ENCODE measurements around the gene KLHL14. TPM values are rescaled to one million over a fixed set of nuclear protein-coding genes. Genes with fewer than 3 reads are reported as not detected.
"Not testable (repeated sequence)": the region's sequence is repeated elsewhere in the genome, so short reads cannot be mapped to it uniquely, and the experiment has no call there.

The KLHL14 gene
- polyA plus RNA-seq, 2 of the 4 experiments (the other 2 are of a cell fraction), result not detected

- TF ChIP-seq JUNB (IDR thresholded peaks at IDR 0.05), result no peak
- no peak for TF ChIP-seq BHLHE40 (IDR thresholded peaks at IDR 0.05; ENCODE audit: low read depth, low read length)
- TF ChIP-seq RCOR1 (IDR thresholded peaks at IDR 0.05; ENCODE audit: low read depth, low read length), result no peak
- TF ChIP-seq TP53 (CRISPR knock-in tag; IDR thresholded peaks at IDR 0.05), result no peak
- no peak for TF ChIP-seq E2F6 (IDR thresholded peaks at IDR 0.05; ENCODE audit: borderline replicate concordance, low read depth)
- no peak for TF ChIP-seq ZSCAN20 (CRISPR knock-in tag; IDR thresholded peaks at IDR 0.05)
- no peak for TF ChIP-seq CBX2 (IDR thresholded peaks at IDR 0.05; ENCODE audit: borderline replicate concordance, low read depth)
- no peak for TF ChIP-seq CEBPB (IDR thresholded peaks at IDR 0.05)
- ATAC-seq, result no peak
- Histone ChIP-seq H3K4me2 (no peak overlapping the region), H3K9me3 (no peaks in the 10 kb centered on the region), H3K4me1 (no peaks in the 10 kb centered on the region), H3K27ac (no peak overlapping the region), H3K4me3 (no peak overlapping the region)
- no peak for DNase-seq (ENCODE audit: low read depth in 1 of 2, low spot score in 1 of 2)
- ChIA-PET CTCF (no interaction called here), POLR2A (no interaction called here)
- 15% methylated on average over 1 of the region's 1 CpG for WGBS (ENCODE audit: missing lambda C conversion rate)
- FAIRE-seq, result no peak
Observed at GRCh38 chr18:32668956-32669355, 103.9 kb downstream of the KLHL14 start.

- FAIRE-seq, result no peak
- Histone ChIP-seq H3K4me1 (no peaks in the 10 kb centered on the region), H3K4me2 (no peak overlapping the region), H3K9me3 (no peaks in the 10 kb centered on the region), H3K27ac (no peak overlapping the region), H3K4me3 (no peak overlapping the region)
- ChIA-PET CTCF (no interaction called here), POLR2A (no interaction called here)
- ATAC-seq, result no peak
- DNase-seq (ENCODE audit: low read depth in 1 of 2, low spot score in 1 of 2), result peak in 1 of 2 experiments; percentile 2
- TF ChIP-seq ESRRA (IDR thresholded peaks at IDR 0.05; ENCODE audit: borderline replicate concordance, low read length), result no peak
- WGBS (ENCODE audit: missing lambda C conversion rate), result 0% methylated on average over 2 of the region's 2 CpGs
Observed at GRCh38 chr18:32661486-32662299, 111.1 kb downstream of the KLHL14 start.

- H3K9me3 ChIP-seq; H3K4me2 ChIP-seq; ATAC-seq; POLR2A ChIA-PET; H3K4me1 ChIP-seq; FAIRE-seq; H3K27ac ChIP-seq; H3K4me3 ChIP-seq; DNase-seq (ENCODE audit: low read depth in 1 of 2, low spot score in 1 of 2); CTCF ChIA-PET: not testable (repeated sequence)
- 24% methylated on average over 3 of the region's 3 CpGs for WGBS (ENCODE audit: missing lambda C conversion rate)
Observed at GRCh38 chr18:32654507-32654906, 118.3 kb downstream of the KLHL14 start.

GRCh38 chr18:32637659-32638058 is 135.2 kb downstream of the KLHL14 start:
- H3K27ac ChIP-seq; CTCF ChIA-PET; H3K4me1 ChIP-seq; POLR2A ChIA-PET; H3K4me3 ChIP-seq; DNase-seq (ENCODE audit: low read depth in 1 of 2, low spot score in 1 of 2); H3K9me3 ChIP-seq; FAIRE-seq; ATAC-seq; H3K4me2 ChIP-seq: not testable (repeated sequence)
- 64% methylated on average over 1 of the region's 1 CpG for WGBS (ENCODE audit: missing lambda C conversion rate)

GRCh38 chr18:32637226-32637625 is 135.6 kb downstream of the KLHL14 start:
- WGBS (ENCODE audit: missing lambda C conversion rate), result 53% methylated on average over 2 of the region's 2 CpGs
- H3K4me2 ChIP-seq, result no peak overlapping the region
- ATAC-seq, result no peak
- CTCF ChIA-PET, result no interaction called here
- H3K4me3 ChIP-seq, result no peak overlapping the region
- DNase-seq (ENCODE audit: low read depth in 1 of 2, low spot score in 1 of 2), result no peak
- POLR2A ChIA-PET, result no interaction called here
- H3K27ac ChIP-seq, result no peak overlapping the region
- FAIRE-seq, result no peak
- TF ChIP-seq JUNB (IDR thresholded peaks at IDR 0.05), result no peak
- TF ChIP-seq NR3C1 (IDR thresholded peaks at IDR 0.05), result no peak
- TF ChIP-seq CHD4 (IDR thresholded peaks at IDR 0.05; ENCODE audit: borderline replicate concordance), result no peak
- no peak for TF ChIP-seq CBX8 (IDR thresholded peaks at IDR 0.05)
- TF ChIP-seq USF2 (IDR thresholded peaks at IDR 0.05), result no peak
- no peak for TF ChIP-seq NPAS2 (CRISPR knock-in tag; IDR thresholded peaks at IDR 0.05; ENCODE audit: borderline replicate concordance)
- TF ChIP-seq BHLHE40 (IDR thresholded peaks at IDR 0.05; ENCODE audit: low read depth, low read length), result no peak
- TF ChIP-seq HOXB13 (CRISPR knock-in tag; IDR thresholded peaks at IDR 0.05; ENCODE audit: low read depth), result no peak
- no peak for TF ChIP-seq EHF (CRISPR knock-in tag; IDR thresholded peaks at IDR 0.05)
- no peak for TF ChIP-seq TP53 (CRISPR knock-in tag; IDR thresholded peaks at IDR 0.05)
- no peak for TF ChIP-seq E2F6 (IDR thresholded peaks at IDR 0.05; ENCODE audit: borderline replicate concordance, low read depth)
- TF ChIP-seq RFX5 (IDR thresholded peaks at IDR 0.05), result no peak
- no peak for TF ChIP-seq HOXB5 (CRISPR knock-in tag; IDR thresholded peaks at IDR 0.05)
- no peaks in the 10 kb centered on the region for H3K9me3 ChIP-seq
- H3K4me1 ChIP-seq, result no peaks in the 10 kb centered on the region

Data from A549 (cell line).